Activated CD4-positive, alpha-beta T cell treated with anti-CD3 and anti-CD28 coated beads for 36 hours (primary cell): ENCODE data around the gene KRT6A. TPM values are rescaled to one million over a fixed set of nuclear protein-coding genes. Genes with fewer than 3 reads are reported as not detected.

Experiments used
- ATAC-seq: fragments of 200-7000 bp; cut with Tn5 transposase; one replicate; pipeline ENCODE4 v1.10.0; 2021; ENCODE audit warnings: mild to moderate bottlenecking, moderate library complexity
- CTCF ChIA-PET: fragments of 350-600 bp; sonication (Branson Sonifier 250); formaldehyde crosslinking; loops from one replicate; lab custom pipeline; 2021; ENCODE audit warnings: antibody characterized with exemption; lab: Charles Lee
- POLR2A ChIA-PET: fragments of 350-600 bp; sonication (Branson Sonifier 250); formaldehyde crosslinking; loops from one replicate; lab custom pipeline; 2021; ENCODE audit warnings: antibody characterized with exemption, inconsistent platforms; lab: Charles Lee
- DNase-seq: peaks from one replicate; pipeline ENCODE4 v3.0.0-alpha.2; 2020
- H3K27ac Mint-ChIP-seq: one replicate; pipeline ENCODE4 v1.8.0; 2021; ENCODE audit warnings: mixed read lengths
- H3K27me3 Mint-ChIP-seq: one replicate; pipeline ENCODE4 v1.8.0; 2021; ENCODE audit warnings: mixed read lengths
- H3K36me3 Mint-ChIP-seq: one replicate; pipeline ENCODE4 v1.8.0; 2021; ENCODE audit warnings: low read depth, mixed read lengths
- H3K4me1 Mint-ChIP-seq: one replicate; pipeline ENCODE4 v1.8.0; 2021; ENCODE audit warnings: mixed read lengths
- H3K4me3 Mint-ChIP-seq: one replicate; pipeline ENCODE4 v1.8.0; 2021; ENCODE audit warnings: mild to moderate bottlenecking, moderate library complexity, mixed read lengths
- H3K9me3 Mint-ChIP-seq: one replicate; pipeline ENCODE4 v1.8.0; 2021; ENCODE audit warnings: low read depth, mixed read lengths
- intact Hi-C, 2 experiments: fragments of 100-400 bp; cut with DNase I in 1 of 2; cut with micrococcal nuclease in 1 of 2; formaldehyde crosslinking; loops; one replicate each; pipeline versions ENCODE4 v1.14.2 to v1.15.1; 2022 to 2024; cut with DNase I, micrococcal nuclease
- total RNA-seq, 2 experiments: library from RNA; stranded (reverse); gene quantifications; one replicate each; pipeline ENCODE4 v1.2.3, GENCODE V29; 2021

Gene KRT6A
- total RNA-seq, 2 experiments from 2014 or later: not detected

GRCh38 chr12:52531566-52532300 lies 38.7 kb upstream of the KRT6A start:
- no peaks in the 10 kb centered on the region for H3K36me3 Mint-ChIP-seq
- H3K4me3 Mint-ChIP-seq: no peak overlapping the region
- POLR2A ChIA-PET: no interaction called here

GRCh38 chr12:52530905-52531304 lies 37.8 kb upstream of the KRT6A start:
- no peaks in the 10 kb centered on the region for H3K9me3 Mint-ChIP-seq
- H3K4me1 Mint-ChIP-seq: no peaks in the 10 kb centered on the region
- ATAC-seq (no peak), DNase-seq (no peak)
- no peak overlapping the region for H3K27ac Mint-ChIP-seq
- intact Hi-C loops: no loop called here
- H3K36me3 Mint-ChIP-seq: no peaks in the 10 kb centered on the region
- ChIA-PET CTCF (no interaction called here), POLR2A (no interaction called here)
- H3K27me3 Mint-ChIP-seq: no peaks in the 10 kb centered on the region
- H3K4me3 Mint-ChIP-seq: no peak overlapping the region

More at GRCh38 chr12:52531566-52532300, 38.7 kb upstream of the KRT6A start:
- Mint-ChIP-seq H3K27me3 (no peaks in the 10 kb centered on the region), H3K27ac (no peak overlapping the region), H3K9me3 (no peaks in the 10 kb centered on the region), H3K4me1 (no peaks in the 10 kb centered on the region)
- DNase-seq: no peak
- ATAC-seq: no peak
- CTCF ChIA-PET: interaction anchor here (0.6 to 1.0 kb wide), 2 partner anchors 24 to 186 kb away, joined by 3 read pairs; no protein-coding TSS in a partner anchor
- intact Hi-C loops: no loop called here

- H3K9me3 Mint-ChIP-seq: no peaks in the 10 kb centered on the region
- intact Hi-C loops: no loop called here
- no peak overlapping the region for H3K27ac Mint-ChIP-seq
- no peaks in the 10 kb centered on the region for H3K27me3 Mint-ChIP-seq
- H3K4me1 Mint-ChIP-seq: no peaks in the 10 kb centered on the region
- CTCF ChIA-PET: no interaction called here
- no peaks in the 10 kb centered on the region for H3K36me3 Mint-ChIP-seq
- no peak overlapping the region for H3K4me3 Mint-ChIP-seq
- ATAC-seq (no peak), DNase-seq (no peak)
- POLR2A ChIA-PET: no interaction called here
Observed at GRCh38 chr12:52530366-52530765, 37.3 kb upstream of the KRT6A start.

GRCh38 chr12:52529846-52530245 lies 36.8 kb upstream of the KRT6A start:
- H3K9me3 Mint-ChIP-seq: no peaks in the 10 kb centered on the region
- CTCF ChIA-PET: no interaction called here
- no peak overlapping the region for H3K4me3 Mint-ChIP-seq
- no peaks in the 10 kb centered on the region for H3K4me1 Mint-ChIP-seq
- H3K27me3 Mint-ChIP-seq: no peaks in the 10 kb centered on the region
- intact Hi-C loops: no loop called here
- POLR2A ChIA-PET: no interaction called here
- no peak overlapping the region for H3K27ac Mint-ChIP-seq
- ATAC-seq (no peak), DNase-seq (no peak)
- H3K36me3 Mint-ChIP-seq: no peaks in the 10 kb centered on the region

GRCh38 chr12:52529417-52529816 lies 36.4 kb upstream of the KRT6A start:
- Mint-ChIP-seq H3K36me3 (no peaks in the 10 kb centered on the region), H3K27ac (no peak overlapping the region), H3K4me3 (no peak overlapping the region), H3K4me1 (no peaks in the 10 kb centered on the region), H3K9me3 (no peaks in the 10 kb centered on the region), H3K27me3 (no peaks in the 10 kb centered on the region)
- intact Hi-C loops: no loop called here
- ATAC-seq (no peak), DNase-seq (no peak)
- ChIA-PET CTCF (no interaction called here), POLR2A (no interaction called here)

GRCh38 chr12:52528641-52529143 lies 35.6 kb upstream of the KRT6A start:
- no peak overlapping the region for H3K27ac Mint-ChIP-seq
- intact Hi-C loops: no loop called here
- H3K27me3 Mint-ChIP-seq: no peaks in the 10 kb centered on the region
- no peak for ATAC-seq
- no peak for DNase-seq
- no peaks in the 10 kb centered on the region for H3K36me3 Mint-ChIP-seq
- no peaks in the 10 kb centered on the region for H3K4me1 Mint-ChIP-seq
- POLR2A ChIA-PET: no interaction called here
- no peaks in the 10 kb centered on the region for H3K9me3 Mint-ChIP-seq
- CTCF ChIA-PET: no interaction called here
- H3K4me3 Mint-ChIP-seq: no peak overlapping the region

- no peak for DNase-seq
- CTCF ChIA-PET: no interaction called here
Observed at GRCh38 chr12:52527121-52527800, 34.2 kb upstream of the KRT6A start.

GRCh38 chr12:52526511-52526951 lies 33.5 kb upstream of the KRT6A start:
- DNase-seq: no peak
- ChIA-PET CTCF (no interaction called here), POLR2A (no interaction called here)
- Mint-ChIP-seq H3K27me3 (no peaks in the 10 kb centered on the region), H3K27ac (no peak overlapping the region), H3K4me1 (no peaks in the 10 kb centered on the region), H3K9me3 (no peaks in the 10 kb centered on the region), H3K4me3 (no peak overlapping the region), H3K36me3 (no peaks in the 10 kb centered on the region)
- intact Hi-C loops: no loop called here
- ATAC-seq: no peak

More at GRCh38 chr12:52527121-52527800, 34.2 kb upstream of the KRT6A start:
- intact Hi-C loops: no loop called here
- Mint-ChIP-seq H3K4me3 (no peak overlapping the region), H3K27me3 (no peaks in the 10 kb centered on the region), H3K36me3 (no peaks in the 10 kb centered on the region), H3K4me1 (no peaks in the 10 kb centered on the region), H3K27ac (no peak overlapping the region), H3K9me3 (no peaks in the 10 kb centered on the region)
- ATAC-seq: no peak
- POLR2A ChIA-PET: no interaction called here

GRCh38 chr12:52525661-52526499 lies 32.8 kb upstream of the KRT6A start:
- ATAC-seq: no peak
- intact Hi-C loops: no loop called here
- Mint-ChIP-seq H3K4me1 (no peaks in the 10 kb centered on the region), H3K36me3 (no peaks in the 10 kb centered on the region), H3K4me3 (no peak overlapping the region), H3K27ac (no peak overlapping the region), H3K9me3 (no peaks in the 10 kb centered on the region), H3K27me3 (no peaks in the 10 kb centered on the region)
- DNase-seq: no peak
- POLR2A ChIA-PET: no interaction called here
- CTCF ChIA-PET: interaction anchor here (0.5 kb wide), 1 partner anchor 633 kb away, joined by 3 read pairs; no protein-coding TSS in a partner anchor

- intact Hi-C loops: no loop called here
- Mint-ChIP-seq H3K4me1 (no peaks in the 10 kb centered on the region), H3K36me3 (no peaks in the 10 kb centered on the region), H3K27me3 (no peaks in the 10 kb centered on the region), H3K4me3 (no peak overlapping the region), H3K9me3 (no peaks in the 10 kb centered on the region), H3K27ac (no peak overlapping the region)
- POLR2A ChIA-PET: no interaction called here
- ATAC-seq: no peak
- DNase-seq: no peak
- CTCF ChIA-PET: interaction anchor here (0.5 kb wide), 1 partner anchor 632 kb away, joined by 3 read pairs; no protein-coding TSS in a partner anchor
Observed at GRCh38 chr12:52524898-52525591, 32.0 kb upstream of the KRT6A start.
